Tibial nerve (tissue), 4 donors: ENCODE measurements around the gene SPATA25. TPM values are rescaled to one million over a fixed set of nuclear protein-coding genes. Genes with fewer than 3 reads are reported as not detected.
"Not testable (repeated sequence)": the region's sequence is repeated elsewhere in the genome, so short reads cannot be mapped to it uniquely, and the experiment has no call there.

Experiments
- DNase-seq, 2 donors: peaks; one replicate each; pipeline ENCODE4 v3.0.0-alpha.2; 2019; ENCODE audit warnings: low spot score in 2 of 2
- H3K27ac ChIP-seq, 4 donors: fragments of 200-600 bp; sonication (generic) in 3 of 4; one replicate each; pipeline ENCODE4 v1.5.1; 2017 to 2019; ENCODE audit warnings: mild to moderate bottlenecking in 1 of 4
- H3K27me3 ChIP-seq, 2 donors: fragments of 200-600 bp; sonication (generic) in 1 of 2; one replicate each; pipeline versions ENCODE4 v1.5.1 to v1.6.0; 2017 to 2019
- H3K36me3 ChIP-seq, 3 donors: fragments of 200-600 bp; sonication (generic); one replicate each; pipeline ENCODE4 v1.5.1; 2018 to 2019
- H3K4me1 ChIP-seq, 4 donors: fragments of 200-600 bp; sonication (generic) in 3 of 4; one replicate each; pipeline ENCODE4 v1.5.1; 2017 to 2019
- H3K4me3 ChIP-seq, 4 donors: fragments of 200-600 bp; sonication (generic) in 3 of 4; one replicate each; pipeline ENCODE4 v1.5.1; 2017 to 2019; ENCODE audit warnings: mild to moderate bottlenecking in 1 of 4, moderate library complexity in 1 of 4
- H3K9me3 ChIP-seq, 4 donors: fragments of 200-600 bp; sonication (generic) in 3 of 4; one replicate each; pipeline ENCODE4 v1.5.1; 2017 to 2019
- CTCF ChIP-seq, 5 experiments: fragments of 200-600 bp in 3 of 5; fragments of 450-650 bp in 2 of 5; sonication (generic) in 3 of 5; IDR thresholded peaks; one replicate each; pipeline ENCODE4 v1.5.1; 2016 to 2019; ENCODE audit warnings: antibody characterized with exemption in 5 of 5, mild to moderate bottlenecking in 3 of 5, moderate library complexity in 2 of 5
- EP300 ChIP-seq, 2 donors: sonication (generic); formaldehyde crosslinking; IDR thresholded peaks; one replicate each; pipeline ENCODE4 v1.6.1; 2017; ENCODE audit warnings: antibody characterized with exemption in 2 of 2, mild to moderate bottlenecking in 1 of 2
- POLR2A ChIP-seq, 2 donors: fragments of 450-650 bp; IDR thresholded peaks; one replicate each; pipeline ENCODE4 v1.6.1; 2017; ENCODE audit warnings: antibody characterized with exemption in 2 of 2, mild to moderate bottlenecking in 2 of 2, moderate library complexity in 2 of 2
- WGBS, 2 donors: methylation state at CpG; one replicate each; pipeline ENCODE4 v1.1.5; 2018; 5-methylcytosine and 5-hydroxymethylcytosine counted together
- total RNA-seq, 4 donors: library from RNA; depleted of rRNA; stranded (reverse); fragments of >200 nt; gene quantifications; one replicate each; pipeline ENCODE4 v1.1.0, GENCODE V29; 2016

SPATA25 gene
- total RNA-seq, 4 donors from 2014 or later = 2.6 to 18.3 (median 7.9) TPM

- WGBS, 2 donors = 96 to 97% methylated on average over 17 of the region's 17 CpGs
- H3K4me1 ChIP-seq = peaks cover 0 to 24% (median 7%) of the 10 kb centered on the region in 4 donors
- peaks cover 0 to 56% (median 0%) of the 10 kb centered on the region in 3 donors for H3K36me3 ChIP-seq
- no peak overlapping the region for H3K27ac ChIP-seq
- H3K9me3 ChIP-seq = no peaks in the 10 kb centered on the region
- TF ChIP-seq POLR2A (IDR thresholded peaks at IDR 0.05) (no peak), EP300 (IDR thresholded peaks at IDR 0.05) (no peak), CTCF (IDR thresholded peaks at IDR 0.05) (no peak)
- DNase-seq = no peak
- H3K4me3 ChIP-seq = no peak overlapping the region
- no peaks in the 10 kb centered on the region for H3K27me3 ChIP-seq
Measured at GRCh38 chr20:45907219-45907948, 20.0 kb upstream of the SPATA25 start.

GRCh38 chr20:45905505-45906079, 18.2 kb upstream of the SPATA25 start:
- H3K9me3 ChIP-seq = no peaks in the 10 kb centered on the region
- peaks cover 0 to 9% (median 0%) of the 10 kb centered on the region in 4 donors for H3K4me1 ChIP-seq
- WGBS, 2 donors = 87 to 88% methylated on average over 8 of the region's 8 CpGs
- no peak for DNase-seq
- H3K4me3 ChIP-seq = no peak overlapping the region
- H3K27ac ChIP-seq = no peak overlapping the region
- no peak for TF ChIP-seq CTCF (IDR thresholded peaks at IDR 0.05)
- TF ChIP-seq POLR2A (IDR thresholded peaks at IDR 0.05) = no peak
- no peak for TF ChIP-seq EP300 (IDR thresholded peaks at IDR 0.05)
- peaks cover 0 to 74% (median 0%) of the 10 kb centered on the region in 3 donors for H3K36me3 ChIP-seq
- H3K27me3 ChIP-seq = no peaks in the 10 kb centered on the region

GRCh38 chr20:45904583-45905504, 17.4 kb upstream of the SPATA25 start:
- TF ChIP-seq POLR2A (IDR thresholded peaks at IDR 0.05) (no peak), EP300 (IDR thresholded peaks at IDR 0.05) (no peak), CTCF (IDR thresholded peaks at IDR 0.05) (no peak)
- 82 to 84% methylated on average over 15 to 16 of the region's 16 CpGs for WGBS, 2 donors
- H3K9me3 ChIP-seq = no peaks in the 10 kb centered on the region
- H3K27ac ChIP-seq = no peak overlapping the region
- H3K4me1 ChIP-seq = peaks cover 0 to 1% (median 0%) of the 10 kb centered on the region in 4 donors
- DNase-seq = no peak
- H3K27me3 ChIP-seq = no peaks in the 10 kb centered on the region
- H3K4me3 ChIP-seq = no peak overlapping the region
- H3K36me3 ChIP-seq = peaks cover 0 to 80% (median 0%) of the 10 kb centered on the region in 3 donors

GRCh38 chr20:45902199-45902701, 14.8 kb upstream of the SPATA25 start:
- Histone ChIP-seq H3K4me1 (no peaks in the 10 kb centered on the region), H3K36me3 (peaks cover 0 to 92% (median 0%) of the 10 kb centered on the region in 3 donors), H3K27me3 (no peaks in the 10 kb centered on the region), H3K4me3 (no peak overlapping the region), H3K9me3 (no peaks in the 10 kb centered on the region), H3K27ac (no peak overlapping the region)
- TF ChIP-seq EP300 (IDR thresholded peaks at IDR 0.05) (no peak), POLR2A (IDR thresholded peaks at IDR 0.05) (no peak), CTCF (IDR thresholded peaks at IDR 0.05) (no peak)
- DNase-seq = no peak
- 82 to 85% methylated on average over 14 of the region's 14 CpGs for WGBS, 2 donors

GRCh38 chr20:45901332-45901731, 13.9 kb upstream of the SPATA25 start:
- not testable (repeated sequence) for H3K4me3 ChIP-seq
- peaks cover 0 to 99% (median 6%) of the 10 kb centered on the region in 3 donors for H3K36me3 ChIP-seq
- WGBS, 2 donors = 95 to 97% methylated on average over 6 of the region's 6 CpGs

More at GRCh38 chr20:45901332-45901731, 13.9 kb upstream of the SPATA25 start:
- H3K4me1 ChIP-seq, DNase-seq, H3K27me3 ChIP-seq, H3K9me3 ChIP-seq, H3K27ac ChIP-seq: not testable (repeated sequence)
